Large intestine (tissue), 3 donors: ENCODE data around the gene IRS2. TPM values are rescaled to one million over a fixed set of nuclear protein-coding genes. Genes with fewer than 3 reads are reported as not detected.

Source experiments
- DNase-seq, 2 donors: peaks; one replicate each; pipeline versions ENCODE4 v3.0.0 to v3.0.0-alpha.2; 2013
- H3K27ac ChIP-seq: one replicate; pipeline ENCODE4 v1.5.1; 2013; ENCODE audit warnings: low read length
- H3K27me3 ChIP-seq: 2 replicates; pipeline ENCODE4 v1.6.1; 2013; ENCODE audit warnings: low read length; ENCODE audit not compliant: control insufficient read depth, insufficient read depth
- H3K36me3 ChIP-seq: 2 replicates; pipeline ENCODE4 v1.6.1; 2013; ENCODE audit warnings: low read length; ENCODE audit not compliant: control insufficient read depth, insufficient read depth
- H3K4me1 ChIP-seq: one replicate; pipeline ENCODE4 v1.6.1; 2013; ENCODE audit warnings: low read length; ENCODE audit not compliant: control insufficient read depth, insufficient read depth
- H3K4me3 ChIP-seq: one replicate; pipeline ENCODE4 v1.5.1; 2013; ENCODE audit warnings: low read length
- H3K9me3 ChIP-seq: one replicate; pipeline ENCODE4 v1.6.1; 2013; ENCODE audit warnings: mild to moderate bottlenecking, low read depth, low read length, moderate library complexity; ENCODE audit not compliant: control insufficient read depth
- WGBS: methylation state at CpG from one replicate; pipeline ENCODE4 v1.1.5; 2013; ENCODE audit warnings: low lambda C conversion rate; ENCODE audit not compliant: insufficient coverage; 5-methylcytosine and 5-hydroxymethylcytosine counted together
- polyA plus RNA-seq: library from polyadenylated mRNA; unstranded; fragments of 120-200 nt; gene quantifications from one replicate; pipeline ENCODE4 v1.2.1, GENCODE V29; 2013

IRS2 gene
- polyA plus RNA-seq, 1 donor: 9.3 TPM

GRCh38 chr13:109743706-109744453 lies 42.5 kb downstream of the IRS2 start:
- peaks cover 2% of the 10 kb centered on the region for H3K4me1 ChIP-seq
- no peak overlapping the region for H3K27ac ChIP-seq
- H3K9me3 ChIP-seq: peaks cover 3% of the 10 kb centered on the region
- 80% methylated on average over 2 of the region's 12 CpGs for WGBS
- no peak overlapping the region for H3K4me3 ChIP-seq
- H3K36me3 ChIP-seq: no peaks in the 10 kb centered on the region
- peaks cover 2% of the 10 kb centered on the region for H3K27me3 ChIP-seq
- DNase-seq: peak; percentile 12 to 47

- WGBS: no CpG with 5 or more reads among the region's 7 CpGs
- Histone ChIP-seq H3K4me1 (peaks cover 2% of the 10 kb centered on the region), H3K27me3 (peaks cover 2% of the 10 kb centered on the region), H3K27ac (no peak overlapping the region), H3K36me3 (no peaks in the 10 kb centered on the region), H3K4me3 (no peak overlapping the region), H3K9me3 (peaks cover 3% of the 10 kb centered on the region)
- no peak for DNase-seq
Observed at GRCh38 chr13:109741966-109742365, 44.4 kb downstream of the IRS2 start.

GRCh38 chr13:109740721-109741120 lies 45.7 kb downstream of the IRS2 start:
- peaks cover 3% of the 10 kb centered on the region for H3K9me3 ChIP-seq
- peaks cover 2% of the 10 kb centered on the region for H3K27me3 ChIP-seq
- no peak overlapping the region for H3K27ac ChIP-seq
- peaks cover 2% of the 10 kb centered on the region for H3K4me1 ChIP-seq
- no peaks in the 10 kb centered on the region for H3K36me3 ChIP-seq
- no CpG with 5 or more reads among the region's 10 CpGs for WGBS
- DNase-seq: no peak
- H3K4me3 ChIP-seq: no peak overlapping the region

GRCh38 chr13:109740121-109740520 lies 46.3 kb downstream of the IRS2 start:
- Histone ChIP-seq H3K36me3 (no peaks in the 10 kb centered on the region), H3K27me3 (peaks cover 2% of the 10 kb centered on the region), H3K9me3 (peaks cover 3% of the 10 kb centered on the region), H3K27ac (no peak overlapping the region), H3K4me3 (no peak overlapping the region), H3K4me1 (peaks cover 2% of the 10 kb centered on the region)
- 20% methylated on average over 1 of the region's 9 CpGs for WGBS
- DNase-seq: no peak

GRCh38 chr13:109738298-109738746 lies 48.1 kb downstream of the IRS2 start:
- Histone ChIP-seq H3K27ac (no peak overlapping the region), H3K4me3 (no peak overlapping the region), H3K4me1 (no peaks in the 10 kb centered on the region), H3K27me3 (no peaks in the 10 kb centered on the region), H3K36me3 (no peaks in the 10 kb centered on the region), H3K9me3 (peaks cover 6% of the 10 kb centered on the region)
- DNase-seq: no peak
- no CpG with 5 or more reads among the region's 14 CpGs for WGBS

GRCh38 chr13:109737606-109738005 lies 48.8 kb downstream of the IRS2 start:
- no peak for DNase-seq
- Histone ChIP-seq H3K4me1 (no peaks in the 10 kb centered on the region), H3K9me3 (peaks cover 9% of the 10 kb centered on the region), H3K27me3 (no peaks in the 10 kb centered on the region), H3K4me3 (no peak overlapping the region), H3K36me3 (no peaks in the 10 kb centered on the region), H3K27ac (no peak overlapping the region)
- no CpG with 5 or more reads among the region's 5 CpGs for WGBS

GRCh38 chr13:109737046-109737573 lies 49.3 kb downstream of the IRS2 start:
- H3K27ac ChIP-seq: no peak overlapping the region
- no peak for DNase-seq
- peaks cover 9% of the 10 kb centered on the region for H3K9me3 ChIP-seq
- WGBS: 100% methylated on average over 1 of the region's 13 CpGs
- no peaks in the 10 kb centered on the region for H3K27me3 ChIP-seq
- no peaks in the 10 kb centered on the region for H3K36me3 ChIP-seq
- no peaks in the 10 kb centered on the region for H3K4me1 ChIP-seq
- H3K4me3 ChIP-seq: no peak overlapping the region

GRCh38 chr13:109735436-109735966 lies 50.9 kb downstream of the IRS2 start:
- WGBS: 68% methylated on average over 2 of the region's 4 CpGs
- H3K9me3 ChIP-seq: peaks cover 9% of the 10 kb centered on the region
- H3K27me3 ChIP-seq: no peaks in the 10 kb centered on the region

GRCh38 chr13:109734002-109734785 lies 52.2 kb downstream of the IRS2 start:
- 100% methylated on average over 1 of the region's 21 CpGs for WGBS
- H3K27me3 ChIP-seq: no peaks in the 10 kb centered on the region

More at GRCh38 chr13:109735436-109735966, 50.9 kb downstream of the IRS2 start:
- DNase-seq: no peak
- no peaks in the 10 kb centered on the region for H3K4me1 ChIP-seq
- H3K4me3 ChIP-seq: no peak overlapping the region
- no peaks in the 10 kb centered on the region for H3K36me3 ChIP-seq
- no peak overlapping the region for H3K27ac ChIP-seq

GRCh38 chr13:109733550-109733949 lies 52.8 kb downstream of the IRS2 start:
- no peak for DNase-seq
- peaks cover 9% of the 10 kb centered on the region for H3K9me3 ChIP-seq
- WGBS: no CpG with 5 or more reads among the region's 29 CpGs
- no peaks in the 10 kb centered on the region for H3K4me1 ChIP-seq
- no peaks in the 10 kb centered on the region for H3K36me3 ChIP-seq
- H3K27me3 ChIP-seq: no peaks in the 10 kb centered on the region
- H3K4me3 ChIP-seq: no peak overlapping the region
- H3K27ac ChIP-seq: no peak overlapping the region

More at GRCh38 chr13:109734002-109734785, 52.2 kb downstream of the IRS2 start:
- DNase-seq: no peak
- H3K27ac ChIP-seq: no peak overlapping the region
- H3K36me3 ChIP-seq: no peaks in the 10 kb centered on the region
- H3K4me1 ChIP-seq: no peaks in the 10 kb centered on the region
- no peak overlapping the region for H3K4me3 ChIP-seq
- peaks cover 9% of the 10 kb centered on the region for H3K9me3 ChIP-seq
